ENCODE results near the gene PADI1.

DNA sequence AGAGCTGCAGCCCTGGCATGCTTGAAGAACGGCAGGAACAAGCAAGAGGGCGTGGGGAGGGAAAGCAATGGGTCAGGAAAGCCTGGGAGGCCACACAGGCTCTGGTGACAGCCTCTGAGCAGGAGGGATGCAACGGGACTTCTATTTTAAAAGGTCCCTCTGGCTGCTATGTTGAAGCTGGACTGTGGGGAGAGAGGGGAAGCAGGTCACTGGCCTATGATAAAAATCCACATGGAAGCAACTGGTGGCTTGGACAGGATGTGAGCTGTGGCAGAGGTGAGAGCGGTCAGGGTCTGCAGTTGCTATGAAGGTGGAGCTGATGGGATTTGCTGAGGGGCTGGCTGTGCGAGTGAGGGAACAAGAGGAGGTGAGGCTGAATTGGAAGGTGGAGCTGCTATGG, 11.2 kb downstream of the PADI1 start:
- TF ChIP-seq EP300 (IDR thresholded peaks at IDR 0.05), result no peak
- no peak for TF ChIP-seq CTCF (IDR thresholded peaks at IDR 0.05)
